Brain microvascular endothelial cell (primary cell): ENCODE results near the gene MRPS31.

Experiments used
- DNase-seq: peaks from one replicate; pipeline ENCODE4 v3.0.0-alpha.2; 2020
- H3K27ac ChIP-seq: fragments of 250-450 bp; sonication (Bioruptor Pico); 2 replicates; pipeline ENCODE4 v1.5.1; 2020; ENCODE audit warnings: mild to moderate bottlenecking, moderate library complexity
- H3K27me3 ChIP-seq: fragments of 250-450 bp; sonication (Bioruptor Pico); replicated peaks from 2 replicates; pipeline ENCODE4 v1.5.1; 2020; ENCODE audit warnings: mild to moderate bottlenecking
- H3K36me3 ChIP-seq: fragments of 250-450 bp; sonication (Bioruptor Pico); replicated peaks from 2 replicates; pipeline ENCODE4 v1.5.1; 2020; ENCODE audit warnings: mild to moderate bottlenecking
- H3K4me3 ChIP-seq: 2 replicates; pipeline ENCODE4 v1.5.1; 2011; ENCODE audit warnings: low read depth, mild to moderate bottlenecking, control low read depth, low read length, moderate library complexity
- CTCF ChIP-seq: IDR thresholded peaks from 2 replicates; pipeline ENCODE4 v1.5.1; 2011; ENCODE audit warnings: low read depth, mild to moderate bottlenecking, moderate library complexity, low read length, control low read depth, inconsistent platforms; ENCODE audit errors: missing control alignments
- in situ Hi-C: cut with HindIII; loops from 2 replicates; pipeline ENCODE4 v1.10.0; 2017; ENCODE audit warnings: low sequenced_read_pairs, low pct_ligation_motif_present

MRPS31 gene

DNA sequence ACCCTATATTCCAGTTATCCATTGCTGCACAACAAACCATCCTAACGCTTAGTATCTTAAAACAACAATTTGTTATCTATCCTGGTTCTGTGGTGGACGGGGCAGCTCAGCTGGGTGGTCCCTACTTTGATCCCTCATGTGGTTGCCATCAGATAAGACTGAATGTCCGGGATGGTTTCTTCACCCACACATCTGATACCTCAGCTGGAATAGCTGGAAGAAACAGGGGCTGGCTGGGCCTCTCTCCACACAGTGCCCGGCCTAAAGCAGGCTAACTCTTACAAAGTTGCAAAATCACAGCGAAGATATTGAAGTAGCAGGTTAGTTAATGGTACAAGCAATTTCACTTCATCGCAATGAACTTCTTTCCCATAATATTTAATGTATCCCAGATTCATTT is 3.7 kb upstream of the MRPS31 start:
- no peak for DNase-seq
- in situ Hi-C loops = no loop called here
- Histone ChIP-seq H3K36me3 (no peaks in the 10 kb centered on the region), H3K4me3 (no peak overlapping the region), H3K27me3 (no peaks in the 10 kb centered on the region), H3K27ac (no peak overlapping the region)
- no peak for TF ChIP-seq CTCF

- no peak for DNase-seq
- no peak for TF ChIP-seq CTCF
- no peaks in the 10 kb centered on the region for H3K27me3 ChIP-seq
- no peak overlapping the region for H3K4me3 ChIP-seq
- no peak overlapping the region for H3K27ac ChIP-seq
- in situ Hi-C loops = no loop called here
- no peaks in the 10 kb centered on the region for H3K36me3 ChIP-seq
These were observed 1.9 kb upstream of the MRPS31 start for GRCh38 chr13:40772765-40773473.

DNA sequence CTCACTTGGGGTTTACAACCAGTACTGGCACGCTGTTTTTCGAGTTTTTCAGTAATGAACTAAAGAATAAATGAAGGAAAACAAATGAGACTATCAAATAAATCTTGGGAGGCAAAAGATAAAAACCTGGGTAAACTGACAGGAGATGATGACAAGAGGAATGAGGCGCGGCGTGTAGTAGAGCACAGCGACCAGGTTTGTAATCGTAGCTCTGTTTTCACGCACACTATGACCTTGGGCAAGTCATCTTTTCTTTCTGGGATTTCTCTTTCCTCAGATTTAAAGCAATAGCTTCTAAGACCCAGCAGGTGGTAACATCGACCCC is 419 bp downstream of the MRPS31 start:
- H3K27ac ChIP-seq = peak overlapping the region; percentile 81
- no peak for DNase-seq
- H3K36me3 ChIP-seq = no peaks in the 10 kb centered on the region
- in situ Hi-C loops = no loop called here
- no peaks in the 10 kb centered on the region for H3K27me3 ChIP-seq
- TF ChIP-seq CTCF = no peak
- H3K4me3 ChIP-seq = peak overlapping the region; percentile 97

GRCh38 chr13:40769970-40770369 is 1.0 kb downstream of the MRPS31 start:
- no peak for TF ChIP-seq CTCF
- in situ Hi-C loops = no loop called here

GRCh38 chr13:40765602-40766001 is 5.4 kb downstream of the MRPS31 start:
- Histone ChIP-seq H3K4me3 (no peak overlapping the region), H3K27ac (no peak overlapping the region), H3K27me3 (no peaks in the 10 kb centered on the region), H3K36me3 (no peaks in the 10 kb centered on the region)
- no peak for TF ChIP-seq CTCF
- DNase-seq = no peak
- in situ Hi-C loops = no loop called here

More at GRCh38 chr13:40769970-40770369, 1.0 kb downstream of the MRPS31 start:
- H3K36me3 ChIP-seq = no peaks in the 10 kb centered on the region
- no peak for DNase-seq
- no peaks in the 10 kb centered on the region for H3K27me3 ChIP-seq
- H3K4me3 ChIP-seq = peak overlapping the region; percentile 97
- no peak overlapping the region for H3K27ac ChIP-seq

DNA sequence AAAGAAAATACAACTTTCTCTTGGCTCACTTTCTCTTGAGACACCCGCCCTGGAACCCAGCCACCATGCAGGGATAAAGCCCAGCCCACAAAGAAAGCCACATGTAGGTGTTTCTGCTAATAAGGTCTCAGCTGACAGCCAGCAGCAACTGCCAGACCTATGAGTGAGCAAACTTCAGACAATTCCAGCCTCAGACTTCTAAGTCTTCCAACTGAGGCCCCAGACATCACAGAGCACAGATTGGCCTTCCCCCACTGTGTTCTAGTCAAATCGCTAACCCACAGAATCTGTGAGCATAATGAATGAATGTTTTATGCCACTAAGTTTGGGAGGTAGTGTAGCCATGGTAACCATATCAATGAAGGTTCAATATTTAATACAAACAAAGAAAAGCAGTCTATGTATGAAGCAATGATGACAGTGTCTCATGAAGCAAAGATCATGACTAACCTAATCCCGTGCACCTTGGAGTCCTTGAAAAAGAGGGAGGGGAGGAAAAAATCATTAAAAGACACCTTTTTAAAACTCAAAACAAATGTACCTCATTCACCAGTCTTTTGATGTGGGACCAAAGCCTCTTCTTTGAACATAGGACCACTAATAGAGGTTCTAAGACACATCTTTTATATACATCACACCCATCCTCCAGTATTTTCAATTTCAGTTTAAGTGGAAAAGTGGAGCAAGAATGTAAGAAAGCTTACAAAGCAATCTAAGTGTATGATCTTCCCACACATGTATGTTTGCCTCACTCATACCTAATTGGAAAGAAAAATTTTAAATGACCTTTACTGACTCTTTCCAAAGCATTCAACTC is 6.2 kb downstream of the MRPS31 start:
- Histone ChIP-seq H3K27me3 (no peaks in the 10 kb centered on the region), H3K36me3 (no peaks in the 10 kb centered on the region), H3K4me3 (no peak overlapping the region), H3K27ac (no peak overlapping the region)
- DNase-seq = peak; percentile 9
- in situ Hi-C loops = no loop called here
- no peak for TF ChIP-seq CTCF
